IMR-90 (cell line): ENCODE measurements around the gene EFCC1. TPM values are rescaled to one million over a fixed set of nuclear protein-coding genes. Genes with fewer than 3 reads are reported as not detected.

Source experiments
- ATAC-seq: fragments of 200-7000 bp; cut with Tn5 transposase; 2 replicates; pipeline ENCODE4 v1.9.1; 2020; ENCODE audit warnings: low read depth, mild to moderate bottlenecking, moderate library complexity
- BruUV-seq: library from RNA; stranded (reverse); fragments of 400-500 nt; replicated peaks from 2 replicates; lab custom pipeline; 2021; lab: Mats Ljungman, UMichigan
- CTCF ChIA-PET: fragments of 300-600 bp; formaldehyde crosslinking; extraction: SDS; loops from one replicate; lab custom pipeline; 2021; ENCODE audit warnings: antibody characterized with exemption; lab: Yijun Ruan, JAX
- POLR2A ChIA-PET: fragments of 300-600 bp; sonication (Branson Sonifier 250); formaldehyde crosslinking; loops from one replicate; lab custom pipeline; 2022; ENCODE audit warnings: antibody characterized with exemption; ENCODE audit not compliant: unreplicated experiment; lab: Charles Lee
- DNase-seq: peaks from one replicate; pipeline ENCODE4 v3.0.0; 2013
- H2AFZ ChIP-seq: replicated peaks from 2 replicates; pipeline ENCODE3; 2013; ENCODE audit warnings: low read length, mild to moderate bottlenecking; ENCODE audit not compliant: poor library complexity
- H2AK5ac ChIP-seq: 2 replicates; pipeline ENCODE4 v1.6.1; 2013; ENCODE audit warnings: low read depth, low read length, inconsistent platforms
- H2AK9ac ChIP-seq: replicated peaks from 2 replicates; pipeline ENCODE3; 2013; ENCODE audit warnings: mild to moderate bottlenecking, low read depth, low read length, moderate library complexity; ENCODE audit not compliant: poor library complexity
- H2BK120ac ChIP-seq: 2 replicates; pipeline ENCODE4 v1.6.1; 2013; ENCODE audit warnings: low read depth, low read length, inconsistent platforms
- H2BK15ac ChIP-seq: 3 replicates; pipeline ENCODE4 v1.6.1; 2013; ENCODE audit warnings: low read depth, low read length, inconsistent platforms
- H2BK20ac ChIP-seq: 2 replicates; pipeline ENCODE4 v1.6.1; 2013; ENCODE audit warnings: low read depth, mild to moderate bottlenecking, inconsistent platforms, low read length, moderate library complexity
- H2BK5ac ChIP-seq: 2 replicates; pipeline ENCODE4 v1.6.1; 2013; ENCODE audit warnings: mild to moderate bottlenecking, low read depth, low read length, inconsistent platforms; ENCODE audit not compliant: poor library complexity, severe bottlenecking
- H3K14ac ChIP-seq: replicated peaks from 2 replicates; pipeline ENCODE4 v1.6.1; 2013; ENCODE audit warnings: low read depth, low read length, inconsistent platforms
- H3K18ac ChIP-seq: 2 replicates; pipeline ENCODE4 v1.6.1; 2013; ENCODE audit warnings: low read depth, low read length, control low read depth
- H3K23ac ChIP-seq: 2 replicates; pipeline ENCODE4 v1.6.1; 2013; ENCODE audit warnings: low read depth, low read length, inconsistent platforms
- H3K27ac ChIP-seq: 2 replicates; pipeline ENCODE4 v1.5.1; 2013; ENCODE audit warnings: mild to moderate bottlenecking, control low read depth, low read length; ENCODE audit not compliant: insufficient read depth
- H3K27me3 ChIP-seq: 2 replicates; pipeline ENCODE4 v1.6.1; 2013; ENCODE audit warnings: low read length; ENCODE audit not compliant: control insufficient read depth, insufficient read depth
- H3K36me3 ChIP-seq: 2 replicates; pipeline ENCODE4 v1.6.1; 2013; ENCODE audit warnings: low read length, mixed read lengths; ENCODE audit not compliant: control insufficient read depth, insufficient read depth
- H3K4ac ChIP-seq: 2 replicates; pipeline ENCODE4 v1.6.1; 2013; ENCODE audit warnings: low read depth, low read length, inconsistent platforms
- H3K4me1 ChIP-seq: 2 replicates; pipeline ENCODE4 v1.6.1; 2013; ENCODE audit warnings: low read length, mixed read lengths; ENCODE audit not compliant: control insufficient read depth, insufficient read depth
- H3K4me2 ChIP-seq: 2 replicates; pipeline ENCODE4 v1.6.1; 2013; ENCODE audit warnings: low read depth, mild to moderate bottlenecking, control low read depth, low read length, moderate library complexity
- H3K4me3 ChIP-seq: 2 replicates; pipeline ENCODE4 v1.5.1; 2013; ENCODE audit warnings: low read depth, mild to moderate bottlenecking, control low read depth, low read length, moderate library complexity; ENCODE audit not compliant: insufficient read depth
- H3K56ac ChIP-seq: 2 replicates; pipeline ENCODE4 v1.6.1; 2013; ENCODE audit warnings: low read length, inconsistent platforms; ENCODE audit not compliant: insufficient read depth; ENCODE audit errors: extremely low read depth
- H3K79me1 ChIP-seq, 2 experiments: 2 replicates each; pipeline ENCODE4 v1.6.1; 2013; ENCODE audit warnings: low read length in 2 of 2, inconsistent platforms in 1 of 2, low read depth in 1 of 2
- H3K9ac ChIP-seq: 2 replicates; pipeline ENCODE4 v1.6.1; 2013; ENCODE audit warnings: low read depth, low read length, control low read depth
- H3K9me1 ChIP-seq: 2 replicates; pipeline ENCODE4 v1.6.1; 2013; ENCODE audit warnings: low read length, inconsistent platforms; ENCODE audit not compliant: insufficient read depth
- H3K9me3 ChIP-seq: 2 replicates; pipeline ENCODE4 v1.6.1; 2013; ENCODE audit warnings: low read length; ENCODE audit not compliant: control insufficient read depth, insufficient read depth
- H4K20me1 ChIP-seq: 2 replicates; pipeline ENCODE4 v1.6.1; 2013; ENCODE audit warnings: low read length, inconsistent platforms; ENCODE audit not compliant: insufficient read depth
- H4K5ac ChIP-seq: 2 replicates; pipeline ENCODE4 v1.6.1; 2013; ENCODE audit warnings: mild to moderate bottlenecking, low read depth, low read length, control low read depth
- H4K8ac ChIP-seq, 2 experiments: 2 replicates each; pipeline ENCODE4 v1.6.1; 2013; ENCODE audit warnings: low read depth in 2 of 2, low read length in 2 of 2, control low read depth in 1 of 2, inconsistent platforms in 1 of 2
- H4K91ac ChIP-seq: 2 replicates; pipeline ENCODE4 v1.6.1; 2013; ENCODE audit warnings: low read depth, low read length, inconsistent platforms; ENCODE audit not compliant: insufficient read depth
- BHLHE40 ChIP-seq: fragments of 150-350 bp; IDR thresholded peaks from 2 replicates; pipeline ENCODE4 v1.6.1; 2016; ENCODE audit warnings: mild to moderate bottlenecking, low read depth, low read length
- CEBPB ChIP-seq: IDR thresholded peaks from 2 replicates; pipeline ENCODE4 v1.6.1; 2012; ENCODE audit warnings: low read depth, low read length, improper control_type of control experiment
- CHD1 ChIP-seq: IDR thresholded peaks from 2 replicates; pipeline ENCODE4 v1.6.1; 2012; ENCODE audit warnings: low read depth, low read length, improper control_type of control experiment
- ELK1 ChIP-seq: fragments of 150-350 bp; IDR thresholded peaks from 2 replicates; pipeline ENCODE4 v1.6.1; 2016; ENCODE audit warnings: low read depth, mild to moderate bottlenecking, low read length, moderate library complexity, borderline replicate concordance
- MAFK ChIP-seq: IDR thresholded peaks from 2 replicates; pipeline ENCODE4 v1.6.1; 2012; ENCODE audit warnings: low read depth, low read length, improper control_type of control experiment
- MAZ ChIP-seq: IDR thresholded peaks from 2 replicates; pipeline ENCODE4 v1.6.1; 2012; ENCODE audit warnings: low read depth, mild to moderate bottlenecking, low read length, improper control_type of control experiment, moderate library complexity, borderline replicate concordance
- MXI1 ChIP-seq: IDR thresholded peaks from 2 replicates; pipeline ENCODE4 v1.6.1; 2012; ENCODE audit warnings: low read depth, mild to moderate bottlenecking, low read length, moderate library complexity, borderline replicate concordance
- POLR2A ChIP-seq: IDR thresholded peaks from 2 replicates; pipeline ENCODE4 v1.6.1; 2012; ENCODE audit warnings: mild to moderate bottlenecking, low read depth, low read length
- RAD21 ChIP-seq: IDR thresholded peaks from 2 replicates; pipeline ENCODE4 v1.6.1; 2012; ENCODE audit warnings: low read length, improper control_type of control experiment
- RCOR1 ChIP-seq: IDR thresholded peaks from 2 replicates; pipeline ENCODE4 v1.6.1; 2012; ENCODE audit warnings: mild to moderate bottlenecking, low read length, improper control_type of control experiment; ENCODE audit not compliant: insufficient replicate concordance
- RFX5 ChIP-seq: IDR thresholded peaks from 2 replicates; pipeline ENCODE4 v1.8.0; 2012; ENCODE audit warnings: low read depth, mild to moderate bottlenecking, low read length, moderate library complexity
- SMC3 ChIP-seq: fragments of 150-350 bp; IDR thresholded peaks from 2 replicates; pipeline ENCODE4 v1.6.1; 2016; ENCODE audit warnings: low read depth, mild to moderate bottlenecking, antibody characterized with exemption, low read length, moderate library complexity
- USF2 ChIP-seq: fragments of 150-350 bp; IDR thresholded peaks from 2 replicates; pipeline ENCODE4 v1.6.1; 2017; ENCODE audit warnings: mild to moderate bottlenecking, antibody characterized with exemption, low read length, low read depth
- WGBS, 2 experiments: methylation state at CpG; one replicate each; pipeline versions ENCODE4 v1.1.5 to v1.1.7; 2013; ENCODE audit warnings: missing lambda C conversion rate in 2 of 2; ENCODE audit not compliant: insufficient read length in 1 of 2; ENCODE audit errors: extremely low coverage in 2 of 2; 5-methylcytosine and 5-hydroxymethylcytosine counted together
- dilution Hi-C: fragments of 300-500 bp; cut with HindIII; formaldehyde crosslinking; loops from one replicate; pipeline ENCODE4 v1.14.3; 2018; ENCODE audit warnings: low sequenced_read_pairs; ENCODE audit not compliant: unreplicated experiment
- in situ Hi-C: fragments of 300-500 bp; cut with MboI; formaldehyde crosslinking; loops from 3 replicates; pipeline ENCODE4 v1.14.3; 2019; ENCODE audit warnings: low sequenced_read_pairs, inconsistent platforms, mixed read lengths
- intact Hi-C: fragments of 100-400 bp; cut with micrococcal nuclease; formaldehyde crosslinking; loops from 2 replicates; pipeline ENCODE4 v1.10.0; 2022
- polyA plus RNA-seq, 3 experiments: library from polyadenylated mRNA; depleted of rRNA; stranded (reverse); fragments of >200 nt; gene quantifications; 2 replicates each; pipeline ENCODE4 v1.2.3, GENCODE V29; 2012; ENCODE audit warnings: low replicate concordance in 1 of 3
- total RNA-seq: library from RNA; depleted of rRNA; stranded (reverse); fragments of >200 nt; gene quantifications from 2 replicates; pipeline ENCODE4 v1.2.3, GENCODE V29; 2012

EFCC1 gene
- total and polyA plus RNA-seq, 2 of the 4 experiments (the other 2 are of a cell fraction) = not detected

- DNase-seq = no peak
- Histone ChIP-seq H2BK15ac (no peak overlapping the region), H3K9me3 (no peaks in the 10 kb centered on the region), H2AFZ (peak overlapping the region; percentile 56), H3K27me3 (peaks cover 38% of the 10 kb centered on the region), H3K4ac (no peak overlapping the region), H3K4me2 (no peak overlapping the region), H4K91ac (no peak overlapping the region), H3K4me1 (peaks cover 2% of the 10 kb centered on the region; the same call in 1 of the 2 replicates), H3K23ac (no peak overlapping the region), H3K56ac (no peak overlapping the region), H3K18ac (no peak overlapping the region), H4K20me1 (no peaks in the 10 kb centered on the region), H2AK5ac (no peak overlapping the region), H3K79me1 (no peaks in the 10 kb centered on the region), H2BK5ac (no peak overlapping the region), H3K4me3 (no peak overlapping the region), H2AK9ac (no peak overlapping the region), H3K27ac (no peak overlapping the region), H3K9ac (no peak overlapping the region), H3K14ac (no peak overlapping the region), H4K5ac (no peak overlapping the region), H2BK20ac (no peak overlapping the region), H2BK120ac (no peak overlapping the region), H3K9me1 (no peaks in the 10 kb centered on the region), H3K36me3 (no peaks in the 10 kb centered on the region), H4K8ac (no peak overlapping the region)
- dilution Hi-C loops = no loop called here
- intact Hi-C loops = no loop called here
- no peak for ATAC-seq
- no peak for TF ChIP-seq ELK1
- no peak for TF ChIP-seq RAD21
- TF ChIP-seq MAZ = no peak
- TF ChIP-seq RCOR1 = no peak
- no peak for TF ChIP-seq SMC3
- TF ChIP-seq CEBPB = no peak
- TF ChIP-seq POLR2A = no peak
- TF ChIP-seq MXI1 = no peak
- TF ChIP-seq USF2 = no peak
- TF ChIP-seq BHLHE40 = no peak
- no peak for TF ChIP-seq MAFK
- TF ChIP-seq CHD1 = no peak
- TF ChIP-seq RFX5 = no peak
- in situ Hi-C loops = no loop called here
- 86% methylated on average over 13 of the region's 19 CpGs; no CpG with 5 or more reads in 1 of the 2 experiments for WGBS, 2 experiments
- BruUV-seq = no TSS peak
- CTCF ChIA-PET = no interaction called here
- POLR2A ChIA-PET = no interaction called here
Observed at GRCh38 chr3:129061023-129061887, 60.2 kb downstream of the EFCC1 start.
